Esophagus muscularis mucosa (tissue), 4 donors: ENCODE measurements around the gene CR2. TPM values are rescaled to one million over a fixed set of nuclear protein-coding genes. Genes with fewer than 3 reads are reported as not detected.

Source experiments
- DNase-seq: peaks from one replicate; pipeline ENCODE4 v3.0.0-alpha.2; 2017; ENCODE audit errors: extremely low spot score
- H3K27ac ChIP-seq, 4 donors: fragments of 200-600 bp; sonication (generic); replicated peaks in 1 of 4; 1 replicate in 3 of 4; 2 replicates in 1 of 4; pipeline ENCODE4 v1.5.1; 2016 to 2019; ENCODE audit warnings: mild to moderate bottlenecking in 1 of 4
- H3K27me3 ChIP-seq, 4 donors: fragments of 200-600 bp; sonication (generic); one replicate each; pipeline versions ENCODE4 v1.5.1 to v1.6.0; 2016 to 2019
- H3K36me3 ChIP-seq, 4 donors: fragments of 200-600 bp; sonication (generic); one replicate each; pipeline ENCODE4 v1.5.1; 2016 to 2019
- H3K4me1 ChIP-seq, 4 donors: fragments of 200-600 bp; sonication (generic); one replicate each; pipeline ENCODE4 v1.5.1; 2016 to 2019
- H3K4me3 ChIP-seq, 4 donors: fragments of 200-600 bp; sonication (generic); 1 replicate in 2 of 4; 2 replicates in 2 of 4; pipeline ENCODE4 v1.5.1; 2016 to 2019; ENCODE audit warnings: mild to moderate bottlenecking in 4 of 4, moderate library complexity in 1 of 4
- H3K9me3 ChIP-seq, 4 donors: fragments of 200-600 bp; sonication (generic); 1 replicate in 3 of 4; 2 replicates in 1 of 4; pipeline ENCODE4 v1.5.1; 2016 to 2019
- CTCF ChIP-seq, 3 experiments: fragments of 200-600 bp in 2 of 3; fragments of 450-650 bp in 1 of 3; sonication (generic) in 2 of 3; IDR thresholded peaks; one replicate each; pipeline ENCODE4 v1.5.1; 2017 to 2019; ENCODE audit warnings: antibody characterized with exemption in 3 of 3, mild to moderate bottlenecking in 2 of 3, moderate library complexity in 1 of 3
- EP300 ChIP-seq: sonication (generic); formaldehyde crosslinking; IDR thresholded peaks from one replicate; pipeline ENCODE4 v1.6.1; 2017; ENCODE audit warnings: antibody characterized with exemption
- POLR2A ChIP-seq: fragments of 450-650 bp; IDR thresholded peaks from one replicate; pipeline ENCODE4 v1.6.1; 2017; ENCODE audit warnings: antibody characterized with exemption, moderate library complexity, mild to moderate bottlenecking, low read depth
- POLR2AphosphoS5 ChIP-seq, 2 donors: sonication (generic); formaldehyde crosslinking; IDR thresholded peaks; one replicate each; pipeline ENCODE4 v1.6.1; 2017; ENCODE audit warnings: antibody characterized with exemption in 2 of 2
- WGBS: methylation state at CpG from one replicate; pipeline ENCODE4 v1.1.5; 2018; 5-methylcytosine and 5-hydroxymethylcytosine counted together
- intact Hi-C: fragments of 100-400 bp; cut with DNase I; formaldehyde crosslinking; loops from one replicate; pipeline ENCODE4 v1.15.1; 2023
- total RNA-seq, 4 donors: library from RNA; depleted of rRNA; stranded (reverse); fragments of >200 nt; gene quantifications; one replicate each; pipeline versions ENCODE4 v1.1.0 to v1.2.1, GENCODE V29; 2016

The CR2 gene
- under 1 TPM in 2 of 4 donors, not detected in 2; 0.06 to 0.33 TPM for total RNA-seq

GRCh38 chr1:207454046-207454964 is at the start of gene CR2:
TSS of gene CR2 (plus strand) at chr1:207454328. CDS start at chr1:207454419, 91 bp downstream.
- Histone ChIP-seq H3K9me3 (no peaks in the 10 kb centered on the region), H3K4me1 (peaks cover 11 to 17% (median 17%) of the 10 kb centered on the region in 4 donors), H3K27ac (no peak within 1 kb of the TSS), H3K36me3 (no peaks in the 10 kb centered on the region), H3K27me3 (peaks cover 0 to 65% (median 28%) of the 10 kb centered on the region in 4 donors), H3K4me3 (peak within 1 kb of the TSS; percentile 48 to 56 (median 50))
- intact Hi-C loops, result no loop called here
- no peak for TF ChIP-seq POLR2A
- TF ChIP-seq POLR2AphosphoS5 (IDR thresholded peaks at IDR 0.05), result no peak
- TF ChIP-seq EP300, result no peak
- TF ChIP-seq CTCF (IDR thresholded peaks at IDR 0.05), result no peak
- DNase-seq, result no peak
- 1% methylated on average over 39 of the region's 75 CpGs for WGBS

GRCh38 chr1:207404849-207405525 is 49.1 kb upstream of the CR2 start:
- H3K27me3 ChIP-seq, result peaks cover 0 to 3% (median 0%) of the 10 kb centered on the region in 4 donors
- no peaks in the 10 kb centered on the region for H3K4me1 ChIP-seq
- no peak overlapping the region for H3K27ac ChIP-seq
- H3K4me3 ChIP-seq, result no peak overlapping the region
- WGBS, result 72% methylated on average over 6 of the region's 6 CpGs
- DNase-seq, result no peak
- H3K9me3 ChIP-seq, result no peaks in the 10 kb centered on the region
- H3K36me3 ChIP-seq, result no peaks in the 10 kb centered on the region
- intact Hi-C loops, result loop anchor here (5.0 kb wide), 1 partner anchor 328 kb away; no protein-coding TSS in a partner anchor
- TF ChIP-seq EP300 (no peak), CTCF (IDR thresholded peaks at IDR 0.05) (peak; percentile 62 to 73 (median 67))

GRCh38 chr1:207405814-207406213 is 48.3 kb upstream of the CR2 start:
- no peak overlapping the region for H3K27ac ChIP-seq
- intact Hi-C loops, result loop anchor here (5.0 kb wide), 1 partner anchor 329 kb away; no protein-coding TSS in a partner anchor
- H3K4me3 ChIP-seq, result no peak overlapping the region
- H3K4me1 ChIP-seq, result no peaks in the 10 kb centered on the region
- peaks cover 0 to 3% (median 0%) of the 10 kb centered on the region in 4 donors for H3K27me3 ChIP-seq
- no peaks in the 10 kb centered on the region for H3K36me3 ChIP-seq
- TF ChIP-seq CTCF (IDR thresholded peaks at IDR 0.05) (no peak), POLR2AphosphoS5 (IDR thresholded peaks at IDR 0.05) (no peak), POLR2A (no peak), EP300 (no peak)
- DNase-seq, result no peak
- no peaks in the 10 kb centered on the region for H3K9me3 ChIP-seq

- Histone ChIP-seq H3K27ac (no peak overlapping the region), H3K36me3 (no peaks in the 10 kb centered on the region), H3K9me3 (no peaks in the 10 kb centered on the region), H3K27me3 (peaks cover 0 to 3% (median 0%) of the 10 kb centered on the region in 4 donors), H3K4me1 (no peaks in the 10 kb centered on the region), H3K4me3 (no peak overlapping the region)
- 27% methylated on average over 1 of the region's 1 CpG for whole genome bisulfite sequencing
- no peak for TF ChIP-seq POLR2AphosphoS5 (IDR thresholded peaks at IDR 0.05)
- TF ChIP-seq CTCF (IDR thresholded peaks at IDR 0.05), result no peak
- TF ChIP-seq POLR2A, result no peak
- no peak for TF ChIP-seq EP300
- intact Hi-C loops, result loop anchor here (5.0 kb wide), 1 partner anchor 330 kb away; no protein-coding TSS in a partner anchor
- no peak for DNase-seq
Observed at GRCh38 chr1:207407655-207408260, 46.4 kb upstream of the CR2 start.
